ENCODE measurements around the gene SKIDA1. TPM values are rescaled to one million over a fixed set of nuclear protein-coding genes. Genes with fewer than 3 reads are reported as not detected.
A peak's percentile ranks its signal among the peaks of the same experiment; 100 is the strongest.

Gene SKIDA1
- total and polyA plus RNA-seq, 7 donors = 0.10 to 4.2 (median 2.9) TPM; not detected in 2

GRCh38 chr10:21526188-21526859 is 842 bp upstream of the SKIDA1 start:
- 0 to 1% methylated on average over 56 of the region's 56 CpGs for WGBS, 2 donors
- Histone ChIP-seq H3K4me3 (peak overlapping the region; percentile 49 to 74 (median 68)), H3K4me1 (peaks cover 0 to 53% (median 23%) of the 10 kb centered on the region in 4 donors), H3K27me3 (no peaks in the 10 kb centered on the region), H3K36me3 (no peaks in the 10 kb centered on the region), H3K9me3 (no peaks in the 10 kb centered on the region), H3K27ac (peak overlapping the region; percentile 97 to 99 (median 98))
- peak in 1 of 2 donors; percentile 6 for TF ChIP-seq POLR2A (IDR thresholded peaks at IDR 0.05)
- no peak for TF ChIP-seq EP300 (IDR thresholded peaks at IDR 0.05)
- TF ChIP-seq POLR2AphosphoS5 (IDR thresholded peaks at IDR 0.05) = peak in 2 of 4 donors; percentile 66 to 69
- TF ChIP-seq CTCF (IDR thresholded peaks at IDR 0.05) = no peak
- peak; percentile 93 for DNase-seq
- intact Hi-C loops (cut with DNase I) = loop anchor here (5.0 to 10.0 kb wide), 2 partner anchors 816 to 908 kb away; no protein-coding TSS in a partner anchor

GRCh38 chr10:21524526-21525366 is 736 bp downstream of the SKIDA1 start:
- Histone ChIP-seq H3K9me3 (no peaks in the 10 kb centered on the region), H3K27ac (peak overlapping the region; percentile 97 to 99 (median 98)), H3K27me3 (peaks cover 0 to 2% (median 0%) of the 10 kb centered on the region in 3 donors), H3K4me3 (peak overlapping the region; percentile 49 to 74 (median 68)), H3K4me1 (peaks cover 0 to 60% (median 30%) of the 10 kb centered on the region in 4 donors), H3K36me3 (no peaks in the 10 kb centered on the region)
- intact Hi-C loops (cut with DNase I) = loop anchor here (5.0 to 10.0 kb wide), 2 partner anchors 818 to 910 kb away; no protein-coding TSS in a partner anchor
- TF ChIP-seq CTCF (IDR thresholded peaks at IDR 0.05) (no peak), POLR2AphosphoS5 (IDR thresholded peaks at IDR 0.05) (no peak), POLR2A (IDR thresholded peaks at IDR 0.05) (no peak), EP300 (IDR thresholded peaks at IDR 0.05) (no peak)
- DNase-seq = no peak
- 22 to 39% methylated on average over 23 of the region's 23 CpGs for WGBS, 2 donors

GRCh38 chr10:21524131-21524525 is 1.4 kb downstream of the SKIDA1 start:
- intact Hi-C loops (cut with DNase I) = loop anchor here (10.0 kb wide), 1 partner anchor 911 kb away; no protein-coding TSS in a partner anchor
- TF ChIP-seq EP300 (IDR thresholded peaks at IDR 0.05) (no peak), POLR2AphosphoS5 (IDR thresholded peaks at IDR 0.05) (no peak), POLR2A (IDR thresholded peaks at IDR 0.05) (no peak), CTCF (IDR thresholded peaks at IDR 0.05) (no peak)
- no peaks in the 10 kb centered on the region for H3K9me3 ChIP-seq
- DNase-seq = no peak
- peak overlapping the region in 3 of 4 donors; percentile 66 to 74 (median 71) for H3K4me3 ChIP-seq
- H3K27ac ChIP-seq = peak overlapping the region; percentile 97 to 99 (median 98)
- peaks cover 0 to 64% (median 35%) of the 10 kb centered on the region in 4 donors for H3K4me1 ChIP-seq
- H3K27me3 ChIP-seq = peaks cover 0 to 2% (median 0%) of the 10 kb centered on the region in 3 donors
- no peaks in the 10 kb centered on the region for H3K36me3 ChIP-seq
- WGBS, 2 donors = 59 to 74% methylated on average over 7 of the region's 7 CpGs

- Histone ChIP-seq H3K4me3 (peak overlapping the region in 1 of 4 donors; percentile 74), H3K9me3 (no peaks in the 10 kb centered on the region), H3K27ac (peak overlapping the region; percentile 97 to 99 (median 98)), H3K27me3 (peaks cover 0 to 5% (median 0%) of the 10 kb centered on the region in 3 donors), H3K4me1 (peaks cover 0 to 60% (median 36%) of the 10 kb centered on the region in 4 donors), H3K36me3 (no peaks in the 10 kb centered on the region)
- WGBS, 2 donors = 68 to 74% methylated on average over 3 of the region's 3 CpGs
- intact Hi-C loops (cut with DNase I) = loop anchor here (10.0 kb wide), 1 partner anchor 911 kb away; no protein-coding TSS in a partner anchor
- DNase-seq = no peak
- TF ChIP-seq POLR2AphosphoS5 (IDR thresholded peaks at IDR 0.05) = no peak
- TF ChIP-seq CTCF (IDR thresholded peaks at IDR 0.05) = no peak
- no peak for TF ChIP-seq EP300 (IDR thresholded peaks at IDR 0.05)
- TF ChIP-seq POLR2A (IDR thresholded peaks at IDR 0.05) = no peak
These were observed 1.9 kb downstream of the SKIDA1 start for GRCh38 chr10:21523557-21524008.
